HG03378 (cell line): Measurements from ENCODE around the gene BCLAF1.
A peak's percentile ranks its signal among the peaks of the same experiment; 100 is the strongest.
"Not testable (repeated sequence)": the region's sequence is repeated elsewhere in the genome, so short reads cannot be mapped to it uniquely, and the experiment has no call there.

Experiments used
- ATAC-seq: cut with Tn5 transposase; IDR thresholded peaks from one replicate; pipeline ENCODE4 v1.9.1; 2021; ENCODE audit warnings: mild to moderate bottlenecking, moderate library complexity; ENCODE audit not compliant: unreplicated experiment

Gene BCLAF1

DNA sequence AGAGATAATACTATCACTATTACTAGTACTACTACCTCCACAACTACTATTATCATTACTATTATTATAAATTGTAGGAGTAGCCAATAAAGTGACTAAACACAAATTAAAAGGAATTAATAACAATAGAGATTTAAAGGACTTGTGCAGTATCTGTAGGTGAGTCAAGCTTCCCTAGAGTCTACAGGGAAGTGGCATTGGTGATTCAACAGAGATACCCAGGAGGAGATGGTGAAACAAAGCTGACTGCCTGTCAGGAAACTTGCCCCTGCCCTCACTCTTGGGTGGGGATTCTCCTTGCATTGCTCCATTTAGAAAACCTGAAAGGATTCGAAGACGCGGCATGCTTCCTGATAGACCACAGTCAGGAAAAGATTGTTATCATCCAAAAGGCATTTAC lies 23.3 kb upstream of the BCLAF1 start:
- no peak for ATAC-seq

DNA sequence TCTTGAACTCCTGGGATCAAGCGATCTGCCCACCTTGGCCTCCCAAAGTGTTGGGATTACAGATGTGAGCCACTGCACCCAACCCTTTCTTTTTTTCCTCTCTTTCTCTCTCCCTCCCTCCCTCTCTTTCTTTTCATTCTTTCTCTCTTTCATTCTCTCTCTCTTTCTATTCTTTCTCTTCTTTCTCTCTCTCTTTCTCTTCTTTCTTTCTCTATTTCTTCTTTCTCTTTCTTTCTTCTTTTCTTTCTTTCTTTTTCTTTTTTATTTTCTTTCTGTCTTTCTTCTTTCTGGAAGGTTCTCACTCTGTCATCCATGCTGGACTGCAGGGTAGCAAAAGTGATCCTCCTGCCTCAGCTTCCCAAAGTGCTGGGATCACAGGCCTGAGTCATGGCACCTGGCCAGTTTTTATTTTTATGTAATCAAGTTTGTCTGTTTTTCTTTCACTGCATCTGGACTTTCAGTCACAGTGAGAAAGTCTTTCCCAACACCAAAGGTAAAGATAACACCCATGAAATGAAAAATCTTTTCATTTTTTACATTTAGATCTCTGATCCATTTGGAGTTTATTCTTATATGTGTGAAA lies 20.2 kb upstream of the BCLAF1 start:
- ATAC-seq, result no peak

DNA sequence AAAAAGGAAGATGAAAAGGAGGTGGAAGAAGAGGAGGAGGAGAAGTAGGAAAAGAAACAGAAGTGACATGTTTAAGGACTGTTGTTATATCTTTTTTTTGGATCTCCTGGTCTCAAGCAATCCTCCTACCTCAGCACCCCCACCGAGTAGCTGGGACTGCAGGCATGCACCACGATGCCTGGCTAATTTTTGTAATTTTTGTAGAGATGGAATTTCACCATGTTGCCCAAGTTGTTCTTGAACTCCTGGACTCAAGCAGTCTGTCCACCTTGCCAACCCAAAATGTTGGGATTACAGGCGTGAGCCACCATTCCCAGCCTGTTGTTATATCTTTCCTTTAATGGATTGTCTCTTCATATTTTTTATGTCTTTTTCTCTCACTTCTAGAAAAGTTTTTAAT lies 19.5 kb upstream of the BCLAF1 start:
- no peak for ATAC-seq

DNA sequence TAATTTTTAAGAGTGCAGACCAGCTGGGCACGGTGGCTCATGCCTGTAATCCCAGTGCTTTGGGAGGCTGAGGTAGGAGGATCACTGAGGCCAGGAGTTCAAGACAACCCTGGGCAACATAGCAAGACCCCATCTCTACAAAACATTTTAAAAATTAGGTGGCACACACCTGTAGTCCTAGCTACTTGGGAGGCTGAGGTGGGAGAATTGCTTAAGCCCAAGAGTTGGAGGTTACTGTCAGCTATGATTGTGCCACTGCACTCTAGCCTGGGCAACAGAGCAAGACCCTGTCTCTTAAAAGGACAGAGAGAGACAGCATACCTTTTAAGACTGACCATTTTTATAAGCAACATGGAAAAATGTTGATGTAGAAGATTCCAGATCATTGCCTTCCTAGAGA lies 18.8 kb upstream of the BCLAF1 start:
- not testable (repeated sequence) for ATAC-seq

DNA sequence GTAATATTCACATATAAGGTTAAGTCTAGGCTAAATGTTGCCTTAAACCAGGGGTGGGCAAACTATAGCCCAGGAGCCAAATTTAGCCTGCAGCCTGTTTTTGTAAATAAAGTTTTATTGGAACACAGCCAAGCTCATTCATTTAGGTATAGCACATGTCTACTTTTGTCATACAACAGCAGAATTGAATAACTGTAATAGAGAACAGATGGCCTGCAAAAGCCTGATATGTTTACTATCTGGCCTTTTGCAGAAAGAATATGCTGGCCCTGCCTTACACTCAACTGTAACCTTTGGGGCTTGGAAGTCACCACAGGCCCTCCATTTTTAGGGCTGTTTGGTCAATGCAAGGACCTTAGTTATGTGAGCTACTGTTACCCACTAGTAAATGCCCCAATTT lies 17.7 kb upstream of the BCLAF1 start:
- ATAC-seq, result no peak

DNA sequence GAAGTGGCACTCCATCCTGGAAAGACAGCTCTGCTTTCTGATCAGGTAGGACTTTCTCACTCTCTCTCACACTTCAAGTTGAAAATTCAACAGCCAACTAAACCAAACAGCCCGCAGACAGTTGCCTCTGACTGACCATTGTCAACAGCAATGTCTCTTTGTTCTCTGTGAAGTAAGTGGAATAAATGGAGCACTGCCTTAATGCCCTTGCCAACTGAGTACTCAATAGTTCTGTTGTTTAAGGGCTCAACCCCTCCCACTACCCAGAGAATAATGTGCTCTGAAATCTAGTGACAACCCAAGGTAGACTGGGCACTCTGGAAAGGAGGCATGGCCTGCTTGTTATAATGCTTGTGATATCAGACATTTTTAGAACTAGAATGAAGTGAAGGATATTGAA lies 16.8 kb upstream of the BCLAF1 start:
- no peak for ATAC-seq

DNA sequence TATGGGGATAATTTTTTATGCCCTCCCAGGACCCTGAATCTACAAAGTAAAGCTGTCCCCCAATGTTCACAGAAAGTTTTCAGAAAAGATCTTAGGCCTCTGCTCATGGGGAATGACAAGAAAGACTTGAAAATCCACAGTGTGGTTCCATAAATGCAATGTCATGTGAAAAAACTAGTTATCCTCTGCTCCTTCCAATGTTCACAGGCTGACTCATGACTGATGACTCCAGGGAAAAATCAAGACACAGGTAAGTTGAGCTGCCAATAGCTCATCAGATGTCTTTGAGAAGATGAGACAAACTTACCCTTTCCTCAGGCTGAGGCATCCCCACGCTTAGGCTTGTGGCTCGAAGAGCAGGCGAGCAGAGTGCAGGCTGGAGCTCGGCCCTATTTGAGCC lies 14.8 kb upstream of the BCLAF1 start:
- ATAC-seq, result no peak

DNA sequence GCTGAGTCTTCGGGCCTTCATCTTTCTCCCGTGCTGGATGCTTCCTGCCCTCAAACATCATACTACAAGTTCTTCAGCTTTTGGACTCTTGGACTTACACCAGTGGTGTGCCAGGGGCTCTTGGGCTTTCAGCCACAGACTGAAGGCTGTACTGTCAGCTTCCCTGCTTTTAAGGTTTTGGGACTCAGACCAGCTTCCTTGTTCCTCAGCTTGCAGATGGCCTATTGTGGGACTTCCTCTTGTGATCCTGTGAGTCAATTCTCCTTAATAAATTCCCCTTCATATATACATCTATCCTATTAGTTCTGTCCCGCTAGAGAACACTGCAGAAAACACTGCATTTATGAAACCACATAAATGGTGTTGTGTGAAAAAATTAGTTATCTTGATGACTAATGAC lies 13.9 kb upstream of the BCLAF1 start:
- no peak for ATAC-seq

DNA sequence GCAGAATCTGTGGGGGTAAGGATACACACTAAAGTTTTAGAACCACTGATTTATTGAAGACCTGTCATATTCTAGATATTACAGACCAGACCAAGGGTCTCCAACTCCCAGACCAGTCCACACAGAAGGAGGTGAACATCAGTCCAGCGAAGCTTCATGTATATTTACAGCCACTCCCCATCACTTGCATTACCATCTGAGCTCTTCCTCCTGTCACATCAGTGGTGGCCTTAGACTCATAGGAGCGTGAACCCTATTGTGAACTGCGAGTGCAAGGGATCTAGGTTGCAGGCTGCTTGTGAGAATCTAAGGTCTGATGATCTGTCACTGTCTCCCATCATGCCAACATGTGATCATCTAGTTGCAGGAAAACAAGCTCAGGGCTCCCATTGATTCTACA lies 5.0 kb upstream of the BCLAF1 start:
- no peak for ATAC-seq

DNA sequence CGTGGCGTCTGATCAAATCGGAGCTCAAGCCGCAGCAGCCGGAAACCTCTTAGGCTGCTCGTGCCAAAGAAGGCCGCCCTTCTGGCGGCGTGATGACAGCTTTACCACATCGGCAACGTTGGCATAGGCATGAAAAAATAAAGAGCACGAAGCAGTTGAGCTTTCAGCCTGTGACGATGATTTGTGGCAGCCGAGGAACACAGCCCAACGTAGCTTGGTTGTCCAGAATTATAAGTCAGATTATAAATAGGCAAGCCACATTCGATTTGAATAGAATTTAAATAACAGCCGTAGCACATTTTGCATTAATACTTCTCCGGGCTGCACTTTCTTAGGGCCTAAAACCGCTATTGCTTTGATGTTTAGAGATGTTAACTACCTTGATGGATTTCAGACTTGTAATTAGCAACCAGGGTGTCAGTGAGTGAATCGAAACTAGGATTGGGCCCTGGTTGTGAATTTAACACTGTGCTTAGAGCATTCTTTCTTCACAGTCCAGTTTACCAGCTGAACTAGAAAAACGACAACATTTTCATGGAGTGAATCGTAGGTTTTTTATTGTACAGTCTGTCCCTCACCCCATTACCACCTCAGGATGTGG lies 864 bp upstream of the BCLAF1 start:
- peak; percentile 18 for ATAC-seq

DNA sequence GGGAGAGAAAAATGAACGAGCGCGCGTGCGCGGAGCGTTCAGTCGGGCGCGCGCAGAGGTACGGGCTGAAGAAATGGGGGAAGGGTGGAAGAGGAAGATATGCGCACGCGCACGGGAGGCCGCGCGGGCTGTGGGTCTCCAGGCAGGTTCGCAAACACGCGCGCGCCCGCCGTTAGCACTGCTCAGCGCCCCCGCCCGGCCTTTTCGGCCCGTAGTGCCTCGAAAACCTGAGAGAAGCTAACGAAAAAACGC lies 393 bp downstream of the BCLAF1 start:
- peak; percentile 30 for ATAC-seq

DNA sequence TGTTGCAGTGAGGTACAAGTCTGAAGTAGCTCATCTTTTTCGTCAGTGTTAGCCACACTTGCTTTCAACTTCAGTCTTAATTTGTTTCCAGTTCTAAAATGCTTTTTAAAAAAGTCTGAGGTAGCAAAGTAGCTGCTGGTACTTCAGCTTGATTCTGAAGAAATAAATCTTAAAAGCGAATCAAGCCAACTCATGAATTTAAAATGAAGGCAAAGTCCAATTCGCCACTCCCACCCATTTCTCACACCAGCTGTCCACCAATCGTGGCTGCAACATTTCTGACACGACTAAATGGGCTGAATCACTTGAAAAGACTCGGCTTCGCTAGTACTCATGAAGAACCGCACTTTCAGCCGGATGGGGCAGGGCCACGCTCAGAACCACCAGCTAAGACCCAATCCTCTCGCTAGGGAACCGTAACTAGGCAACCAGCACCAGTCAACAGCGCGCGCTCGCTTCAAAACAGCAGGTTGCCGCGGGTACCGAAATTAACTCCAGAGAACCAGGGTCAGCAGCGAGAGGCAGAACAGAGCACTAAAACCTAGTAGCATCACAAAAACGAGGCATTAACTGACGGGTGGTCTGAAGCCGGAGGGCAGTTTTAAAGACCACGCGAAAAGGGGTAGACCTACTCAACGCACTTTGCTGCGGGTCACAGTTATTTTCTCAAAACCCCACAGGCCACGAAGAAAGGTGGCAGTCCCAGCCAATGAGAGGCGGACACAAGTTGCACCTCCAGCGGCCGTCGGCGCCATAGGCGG lies 900 bp downstream of the BCLAF1 start:
- peak; percentile 29 for ATAC-seq

DNA sequence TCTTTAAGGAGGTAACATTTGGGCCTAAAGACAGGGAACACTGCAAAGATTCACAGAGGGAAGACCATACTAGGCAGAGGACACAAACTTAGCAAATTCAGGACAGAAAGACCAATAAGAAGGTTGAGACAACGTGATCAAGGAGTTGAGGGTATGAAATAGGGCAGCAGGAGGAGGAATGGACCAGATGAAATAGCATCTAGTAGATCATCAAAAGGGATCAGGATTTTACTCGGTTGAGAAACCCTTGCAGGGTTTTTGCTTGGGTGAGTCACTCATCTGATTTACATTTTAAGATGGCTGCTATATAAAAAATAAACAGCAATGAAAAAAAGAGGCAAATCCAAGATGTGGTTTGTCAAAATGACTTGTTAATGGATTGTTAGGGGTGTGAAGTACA lies 4.7 kb downstream of the BCLAF1 start:
- ATAC-seq, result no peak

DNA sequence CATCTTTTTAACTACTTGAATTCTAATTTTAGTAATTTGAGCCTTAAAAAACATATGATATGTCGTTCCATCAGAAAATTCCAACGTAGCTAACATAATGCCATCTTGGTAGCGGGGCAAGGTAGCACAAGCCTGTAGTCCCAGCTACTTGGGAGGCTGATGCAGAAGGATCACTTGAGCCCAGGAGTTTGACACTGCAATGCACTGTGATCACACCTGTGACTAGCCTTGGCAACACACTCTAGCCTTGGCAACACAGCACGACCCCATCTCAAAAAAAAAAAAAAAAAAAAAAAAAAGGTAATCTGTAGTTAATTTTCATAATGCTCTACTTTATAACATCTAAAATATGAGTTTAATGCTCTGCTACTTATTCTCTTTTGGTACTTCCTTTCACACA lies 6.7 kb downstream of the BCLAF1 start:
- ATAC-seq, result no peak

DNA sequence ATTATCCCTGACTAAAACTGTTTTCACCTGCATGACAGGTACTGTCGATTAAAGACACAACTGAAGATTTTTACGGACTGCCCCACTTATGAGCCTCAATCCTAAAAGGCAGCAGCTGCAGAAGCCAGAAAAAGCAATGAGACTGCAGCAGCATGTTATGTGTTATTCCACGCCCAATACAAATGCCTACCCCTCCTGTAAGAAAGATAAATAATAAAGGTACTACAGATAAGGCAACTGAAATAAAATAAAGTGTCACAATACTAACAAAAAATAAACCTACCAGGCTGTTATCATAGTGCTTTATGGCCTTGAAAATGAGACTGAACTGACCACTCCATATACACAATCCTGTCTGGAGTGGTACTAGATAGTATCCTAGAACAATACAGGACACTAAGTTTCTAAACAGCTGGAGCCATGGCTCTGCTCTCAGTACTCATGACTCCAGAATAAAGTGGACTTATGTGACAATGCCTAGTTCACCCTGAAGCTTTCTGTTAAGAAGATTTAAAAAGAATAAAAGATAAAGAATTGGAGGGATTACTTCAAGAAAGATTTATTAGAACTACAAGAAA lies 9.5 kb downstream of the BCLAF1 start:
- ATAC-seq, result no peak

DNA sequence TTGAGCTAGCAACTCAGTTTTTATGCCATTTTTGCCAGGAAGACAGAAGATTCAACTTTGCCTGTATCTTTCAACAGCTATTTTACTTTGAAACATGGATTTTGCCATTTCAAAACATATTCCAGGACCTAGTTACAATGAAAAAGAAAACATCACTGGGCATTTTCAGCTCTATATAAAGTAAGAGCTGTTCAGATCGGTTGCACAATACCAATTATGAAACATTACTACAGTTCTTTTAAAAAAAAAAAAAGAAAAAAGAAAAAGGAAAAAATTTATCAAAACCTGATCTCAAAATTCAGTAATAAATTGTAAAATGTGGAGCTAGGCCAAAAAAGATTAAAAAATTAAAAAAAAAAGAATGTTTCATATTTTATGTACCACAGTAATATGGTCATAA lies 15.6 kb downstream of the BCLAF1 start:
- no peak for ATAC-seq

DNA sequence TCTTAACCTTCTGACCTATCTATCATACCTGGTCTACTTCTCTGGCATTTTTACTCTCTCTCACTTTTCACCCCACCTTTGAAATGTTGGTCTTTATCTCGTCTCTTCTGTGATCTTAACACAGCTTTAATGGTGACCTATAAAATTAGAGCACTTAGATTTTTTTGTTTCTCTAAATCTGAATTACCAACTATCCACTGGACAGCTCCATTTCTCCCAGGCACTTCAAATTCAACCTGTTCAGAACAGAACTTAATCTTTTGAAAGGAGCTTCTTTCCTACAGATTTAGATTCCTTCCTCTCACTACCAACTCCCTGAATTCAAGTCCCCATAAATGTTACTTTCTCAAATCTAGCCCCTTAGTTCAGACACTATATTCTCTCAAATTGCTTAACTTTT lies 24.5 kb downstream of the BCLAF1 start:
- no peak for ATAC-seq

DNA sequence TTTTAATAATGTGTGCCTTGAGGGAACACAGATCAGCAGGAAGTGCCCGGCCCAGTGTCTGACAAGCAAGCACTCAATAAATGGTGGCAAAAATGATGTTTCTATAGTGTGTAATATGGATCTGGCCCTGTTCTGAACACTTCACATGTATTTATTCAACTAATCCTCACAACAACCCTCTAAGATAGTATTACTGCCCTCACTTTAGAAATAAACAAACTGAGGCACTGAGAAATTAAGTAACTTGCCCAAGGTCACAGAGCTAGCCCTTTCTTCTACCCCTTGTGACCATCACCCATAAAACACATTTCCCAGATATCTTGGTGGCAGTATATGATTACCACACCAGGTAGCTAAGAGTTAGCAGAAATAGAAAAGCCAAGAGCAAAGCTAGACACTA lies 26.7 kb downstream of the BCLAF1 start:
- ATAC-seq, result no peak

DNA sequence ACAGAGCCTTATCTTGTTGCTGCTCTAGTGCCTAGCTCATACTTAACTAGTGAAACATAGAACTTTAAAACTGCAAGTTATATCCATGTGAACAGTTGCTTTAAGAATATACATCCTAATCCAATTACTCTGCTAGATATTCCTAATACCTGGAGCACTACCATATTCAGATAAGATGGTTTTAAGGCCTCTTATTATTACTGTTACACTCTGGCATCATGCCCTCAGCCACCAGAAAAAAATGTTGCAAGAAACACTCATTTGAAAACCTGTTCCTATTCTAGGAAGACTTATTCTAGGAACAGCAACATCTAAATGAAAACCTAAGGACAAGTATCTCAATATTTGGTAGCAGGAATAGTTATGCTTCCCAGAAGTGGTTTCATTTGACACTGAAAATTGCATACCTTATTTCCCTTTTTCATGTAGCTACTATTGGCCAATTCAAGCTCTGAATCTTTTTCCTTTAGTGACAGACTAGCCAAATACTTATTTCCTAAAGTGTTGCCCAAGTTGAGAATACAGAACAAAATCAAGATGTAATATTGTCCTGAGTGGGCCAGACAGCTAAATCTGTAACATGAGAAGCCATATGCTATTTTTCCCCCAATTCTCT lies 34.7 kb downstream of the BCLAF1 start:
- no peak for ATAC-seq

DNA sequence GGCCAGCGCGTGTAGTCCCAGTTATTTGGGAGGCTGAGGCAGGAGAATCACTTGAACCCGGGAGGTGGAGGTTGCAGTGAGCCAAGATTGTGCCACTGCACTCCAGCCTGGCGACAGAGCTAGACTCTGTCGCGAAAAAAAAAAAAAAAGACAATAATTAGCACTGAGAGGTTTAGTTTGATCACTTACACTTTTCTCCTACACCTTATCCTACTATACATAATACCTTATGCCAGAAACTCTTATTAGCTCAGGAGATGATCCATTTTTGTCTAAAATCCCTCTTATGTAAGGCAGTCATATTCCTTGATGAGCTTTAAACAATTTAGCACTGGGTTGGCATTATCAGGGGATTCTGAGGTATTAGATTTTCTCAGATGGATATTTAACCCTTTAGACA lies 35.9 kb downstream of the BCLAF1 start:
- no peak for ATAC-seq

DNA sequence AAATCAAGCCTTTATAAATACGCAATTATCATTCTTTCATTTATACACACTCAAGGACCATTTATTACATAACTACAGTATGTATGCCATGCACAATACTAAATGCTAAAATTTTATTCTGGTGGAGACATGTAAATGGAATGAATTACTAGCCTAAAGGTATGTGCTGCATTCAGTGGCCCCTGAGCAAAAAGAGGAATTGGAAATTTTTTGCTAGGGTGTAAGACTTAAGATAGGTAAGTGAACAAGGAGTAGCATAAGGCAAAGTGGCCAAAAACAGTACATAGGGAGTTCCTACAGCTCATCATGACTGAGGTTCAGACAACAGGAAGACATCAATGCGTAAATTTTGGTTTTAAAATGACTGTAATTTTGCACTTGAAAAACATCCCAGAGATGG lies 37.2 kb downstream of the BCLAF1 start:
- no peak for ATAC-seq

DNA sequence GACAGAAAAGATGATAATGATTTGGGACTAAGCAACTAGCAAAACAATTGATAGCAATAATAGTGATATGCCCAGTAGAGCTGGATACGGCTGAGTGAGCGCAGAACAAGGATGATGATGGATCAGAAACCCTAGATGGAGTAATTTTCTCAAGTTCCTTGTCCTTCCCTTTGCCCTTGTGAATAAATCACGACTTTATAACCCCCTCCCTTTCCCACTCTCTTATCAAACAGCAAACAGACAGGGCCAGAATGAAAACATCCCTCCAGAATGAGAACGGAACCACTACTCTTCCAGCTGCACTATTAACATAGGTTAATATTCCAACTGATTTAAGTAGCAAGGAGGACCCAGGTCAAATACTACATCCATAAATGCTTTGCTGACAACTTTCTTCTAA lies 38.3 kb downstream of the BCLAF1 start:
- no peak for ATAC-seq
